ENCODE data around the gene NIPA2. TPM values are rescaled to one million over a fixed set of nuclear protein-coding genes. Genes with fewer than 3 reads are reported as not detected.

NIPA2 gene
- total and polyA plus RNA-seq, 4 donors, result 11.7 to 31.6 (median 20.9) TPM

- no peak overlapping the region for H3K27ac ChIP-seq (ENCODE audit: low read depth in 1 of 2, low read length in 2 of 2)
- H3K9me3 ChIP-seq (ENCODE audit: control insufficient read depth in 4 of 4, low read length in 3 of 4), result no peaks in the 10 kb centered on the region
- no peak overlapping the region for H3K4me3 ChIP-seq (ENCODE audit: low read depth in 1 of 3, low read length in 3 of 3)
- no peak for DNase-seq (ENCODE audit: low spot score)
- 98% methylated on average over 12 of the region's 12 CpGs for WGBS
- H3K36me3 ChIP-seq (ENCODE audit: control insufficient read depth in 4 of 4, insufficient read depth in 3 of 4, low read depth in 1 of 4, low read length in 3 of 4), result peaks cover 8 to 85% (median 59%) of the 10 kb centered on the region in 4 donors
- no peaks in the 10 kb centered on the region for H3K4me1 ChIP-seq (ENCODE audit: control insufficient read depth in 4 of 4, insufficient read depth in 4 of 4, low read length in 3 of 4)
- no peak overlapping the region for H3K9ac ChIP-seq (ENCODE audit: low read depth in 1 of 2, low read length in 2 of 2)
- TF ChIP-seq ZBTB33 (IDR thresholded peaks at IDR 0.05), result no peak
- H3K27me3 ChIP-seq (ENCODE audit: control insufficient read depth in 4 of 4, insufficient read depth in 4 of 4, low read length in 3 of 4), result no peaks in the 10 kb centered on the region
These were observed 31.4 kb downstream of the NIPA2 start for GRCh38 chr15:22869856-22870255.

DNA sequence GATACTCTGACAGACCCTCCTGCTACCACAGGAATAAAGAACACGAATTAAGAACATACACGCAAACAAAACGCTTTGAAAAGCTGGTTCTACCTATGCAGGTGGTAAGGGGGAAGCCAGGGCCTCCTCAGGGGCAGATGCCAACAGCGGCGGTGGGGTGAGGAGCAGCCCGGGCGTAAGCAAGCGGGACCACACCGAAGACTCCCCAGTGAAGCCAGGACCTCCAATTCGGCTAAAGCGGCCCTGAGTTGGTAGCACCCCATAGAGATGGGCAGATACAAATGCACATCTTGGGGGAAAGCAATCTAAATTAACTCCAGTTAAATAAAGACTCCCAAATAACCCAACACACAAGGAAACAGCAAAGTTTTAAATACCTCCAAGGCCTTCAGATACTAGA, 32.4 kb downstream of the NIPA2 start:
- Histone ChIP-seq H3K4me1 (ENCODE audit: control insufficient read depth in 4 of 4, insufficient read depth in 4 of 4, low read length in 3 of 4) (no peaks in the 10 kb centered on the region), H3K9ac (ENCODE audit: low read depth in 1 of 2, low read length in 2 of 2) (no peak overlapping the region), H3K27ac (ENCODE audit: low read depth in 1 of 2, low read length in 2 of 2) (no peak overlapping the region), H3K9me3 (ENCODE audit: control insufficient read depth in 4 of 4, low read length in 3 of 4) (no peaks in the 10 kb centered on the region), H3K36me3 (ENCODE audit: control insufficient read depth in 4 of 4, insufficient read depth in 3 of 4, low read depth in 1 of 4, low read length in 3 of 4) (peaks cover 6 to 93% (median 59%) of the 10 kb centered on the region in 4 donors), H3K4me3 (ENCODE audit: low read depth in 1 of 3, low read length in 3 of 3) (no peak overlapping the region), H3K27me3 (ENCODE audit: control insufficient read depth in 4 of 4, insufficient read depth in 4 of 4, low read length in 3 of 4) (no peaks in the 10 kb centered on the region)
- no peak for DNase-seq (ENCODE audit: low spot score)
- WGBS, result 98% methylated on average over 11 of the region's 11 CpGs
- TF ChIP-seq FOXA2 (IDR thresholded peaks at IDR 0.05), result no peak
- TF ChIP-seq REST (IDR thresholded peaks at IDR 0.05), result no peak
- TF ChIP-seq YY1 (IDR thresholded peaks at IDR 0.05), result no peak
- TF ChIP-seq SP1 (IDR thresholded peaks at IDR 0.05), result no peak
- TF ChIP-seq MAX (IDR thresholded peaks at IDR 0.05), result no peak
- no peak for TF ChIP-seq RAD21 (IDR thresholded peaks at IDR 0.05)
- TF ChIP-seq EGR1 (IDR thresholded peaks at IDR 0.05; ENCODE audit: low read depth in 2 of 2), result no peak
- no peak for TF ChIP-seq ZBTB33 (IDR thresholded peaks at IDR 0.05)
- no peak for TF ChIP-seq FOXA1 (IDR thresholded peaks at IDR 0.05)
- TF ChIP-seq CTCF (IDR thresholded peaks at IDR 0.05; ENCODE audit: low read depth, low read length, missing input control), result no peak
- no peak for TF ChIP-seq GABPA (IDR thresholded peaks at IDR 0.05 in 1 of 2, conservative IDR thresholded peaks at IDR 0.05 in 1 of 2)
- no peak for TF ChIP-seq HNF4G (IDR thresholded peaks at IDR 0.05)
